Kidney tubule cell (primary cell): ENCODE results near the gene RSF1.
"Not testable (repeated sequence)": the region's sequence is repeated elsewhere in the genome, so short reads cannot be mapped to it uniquely, and the experiment has no call there.

Experiments
- DNase-seq: peaks from one replicate; pipeline ENCODE4 v3.0.0-alpha.2; 2018; ENCODE audit warnings: low spot score

The RSF1 gene, protein sequence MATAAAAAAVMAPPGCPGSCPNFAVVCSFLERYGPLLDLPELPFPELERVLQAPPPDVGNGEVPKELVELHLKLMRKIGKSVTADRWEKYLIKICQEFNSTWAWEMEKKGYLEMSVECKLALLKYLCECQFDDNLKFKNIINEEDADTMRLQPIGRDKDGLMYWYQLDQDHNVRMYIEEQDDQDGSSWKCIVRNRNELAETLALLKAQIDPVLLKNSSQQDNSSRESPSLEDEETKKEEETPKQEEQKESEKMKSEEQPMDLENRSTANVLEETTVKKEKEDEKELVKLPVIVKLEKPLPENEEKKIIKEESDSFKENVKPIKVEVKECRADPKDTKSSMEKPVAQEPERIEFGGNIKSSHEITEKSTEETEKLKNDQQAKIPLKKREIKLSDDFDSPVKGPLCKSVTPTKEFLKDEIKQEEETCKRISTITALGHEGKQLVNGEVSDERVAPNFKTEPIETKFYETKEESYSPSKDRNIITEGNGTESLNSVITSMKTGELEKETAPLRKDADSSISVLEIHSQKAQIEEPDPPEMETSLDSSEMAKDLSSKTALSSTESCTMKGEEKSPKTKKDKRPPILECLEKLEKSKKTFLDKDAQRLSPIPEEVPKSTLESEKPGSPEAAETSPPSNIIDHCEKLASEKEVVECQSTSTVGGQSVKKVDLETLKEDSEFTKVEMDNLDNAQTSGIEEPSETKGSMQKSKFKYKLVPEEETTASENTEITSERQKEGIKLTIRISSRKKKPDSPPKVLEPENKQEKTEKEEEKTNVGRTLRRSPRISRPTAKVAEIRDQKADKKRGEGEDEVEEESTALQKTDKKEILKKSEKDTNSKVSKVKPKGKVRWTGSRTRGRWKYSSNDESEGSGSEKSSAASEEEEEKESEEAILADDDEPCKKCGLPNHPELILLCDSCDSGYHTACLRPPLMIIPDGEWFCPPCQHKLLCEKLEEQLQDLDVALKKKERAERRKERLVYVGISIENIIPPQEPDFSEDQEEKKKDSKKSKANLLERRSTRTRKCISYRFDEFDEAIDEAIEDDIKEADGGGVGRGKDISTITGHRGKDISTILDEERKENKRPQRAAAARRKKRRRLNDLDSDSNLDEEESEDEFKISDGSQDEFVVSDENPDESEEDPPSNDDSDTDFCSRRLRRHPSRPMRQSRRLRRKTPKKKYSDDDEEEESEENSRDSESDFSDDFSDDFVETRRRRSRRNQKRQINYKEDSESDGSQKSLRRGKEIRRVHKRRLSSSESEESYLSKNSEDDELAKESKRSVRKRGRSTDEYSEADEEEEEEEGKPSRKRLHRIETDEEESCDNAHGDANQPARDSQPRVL (N-terminal part only)

DNA sequence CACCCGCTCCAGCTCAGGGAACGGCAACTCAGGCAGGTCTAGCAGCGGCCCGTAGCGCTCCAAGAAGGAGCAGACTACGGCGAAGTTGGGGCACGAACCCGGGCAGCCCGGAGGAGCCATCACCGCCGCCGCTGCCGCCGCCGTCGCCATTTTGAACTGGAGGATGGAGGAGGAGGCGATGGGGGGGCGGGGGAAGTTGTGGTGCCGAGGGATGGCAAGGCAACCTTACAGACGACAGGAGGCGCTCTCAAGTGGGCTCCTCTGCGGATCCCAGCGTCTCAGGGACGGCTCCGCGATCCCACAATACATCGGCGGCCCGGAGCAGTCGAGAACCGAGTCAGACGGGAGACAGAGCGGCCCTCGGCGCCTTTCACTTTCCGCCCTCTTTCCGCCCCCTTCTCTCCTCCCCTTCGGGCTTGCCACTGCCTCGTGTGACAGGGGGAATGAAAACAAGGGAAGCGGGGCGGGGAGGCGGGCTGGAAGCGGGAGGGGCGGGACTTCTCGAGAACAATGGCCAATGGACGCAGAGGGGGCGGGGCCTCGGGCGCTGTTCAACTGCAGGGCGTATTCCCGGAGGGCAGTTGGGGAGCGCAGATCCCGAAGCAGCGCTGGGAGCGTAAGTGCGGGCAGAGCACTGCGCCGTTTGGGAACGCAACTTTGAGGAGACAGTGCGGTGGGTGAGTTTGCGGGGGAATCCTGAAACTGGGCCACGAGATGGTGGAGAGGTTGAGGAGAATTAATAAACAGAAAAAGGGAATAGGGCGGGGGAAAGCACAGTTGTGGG is at the start of gene RSF1, which contains the start of gene AAMDC:
TSS of gene RSF1 (minus strand) at position 158 of the 784 bp plus-strand sequence. CDS start at position 150, 8 bp downstream.
TSS of gene AAMDC (plus strand) at position 580 of the 784 bp plus-strand sequence. CDS start 21,353 bp downstream, outside the sequence.
- peak; percentile 98 for DNase-seq

- no peak for DNase-seq
Observed at GRCh38 chr11:77868744-77869143, 48.2 kb upstream of the RSF1 start.

- DNase-seq: no peak
Observed at GRCh38 chr11:77866336-77866735, 45.8 kb upstream of the RSF1 start.

- peak; percentile 43 for DNase-seq
Observed at GRCh38 chr11:77865805-77866204, 45.3 kb upstream of the RSF1 start.

DNA sequence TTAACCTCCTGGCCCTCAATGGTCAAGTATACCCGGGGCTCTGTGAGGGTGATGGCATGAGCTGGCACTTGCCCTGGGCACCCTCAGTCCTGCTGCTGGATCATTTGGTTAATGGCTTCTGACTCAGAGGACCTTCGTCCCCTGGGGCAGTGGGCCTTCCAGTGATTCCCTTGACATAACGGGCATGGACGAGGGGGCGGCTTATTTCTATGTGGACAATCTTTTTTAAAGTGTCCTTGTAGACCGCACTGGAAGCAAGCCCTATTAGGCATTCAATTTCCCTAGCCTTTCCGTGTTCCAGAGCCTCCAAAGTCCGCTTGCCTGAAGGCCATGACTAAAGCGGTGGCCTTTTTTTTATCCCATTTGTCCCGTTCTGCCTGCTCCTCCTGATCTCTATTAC is 40.9 kb upstream of the RSF1 start:
- DNase-seq: not testable (repeated sequence)

DNA sequence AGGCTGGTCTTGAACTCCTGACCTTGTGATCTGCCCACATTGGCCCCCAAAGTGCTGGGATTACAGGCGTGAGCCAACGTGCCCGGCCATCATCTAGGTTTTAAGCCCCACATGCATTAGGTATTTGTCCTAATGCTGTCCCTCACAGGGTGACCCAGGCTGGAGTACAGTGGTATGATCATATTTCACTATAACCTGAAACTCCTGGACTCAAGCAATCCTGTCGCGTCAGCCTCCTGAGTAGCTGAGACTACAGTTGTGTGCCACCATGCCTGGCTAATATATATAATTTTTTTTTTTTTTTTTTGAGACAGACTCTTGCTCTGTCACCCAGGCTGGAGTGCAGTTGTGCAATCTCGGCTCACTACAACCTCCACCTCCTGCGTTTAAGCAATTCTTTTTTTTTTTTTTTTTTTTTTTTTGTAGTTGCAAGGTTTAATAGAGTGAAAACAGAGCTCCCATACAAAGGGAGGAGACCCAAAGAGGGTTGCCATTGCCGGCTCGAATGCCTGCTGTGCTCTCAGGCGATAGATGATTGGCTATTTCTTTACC is 37.5 kb upstream of the RSF1 start:
- not testable (repeated sequence) for DNase-seq

GRCh38 chr11:77854838-77855237 is 34.3 kb upstream of the RSF1 start:
- no peak for DNase-seq

DNA sequence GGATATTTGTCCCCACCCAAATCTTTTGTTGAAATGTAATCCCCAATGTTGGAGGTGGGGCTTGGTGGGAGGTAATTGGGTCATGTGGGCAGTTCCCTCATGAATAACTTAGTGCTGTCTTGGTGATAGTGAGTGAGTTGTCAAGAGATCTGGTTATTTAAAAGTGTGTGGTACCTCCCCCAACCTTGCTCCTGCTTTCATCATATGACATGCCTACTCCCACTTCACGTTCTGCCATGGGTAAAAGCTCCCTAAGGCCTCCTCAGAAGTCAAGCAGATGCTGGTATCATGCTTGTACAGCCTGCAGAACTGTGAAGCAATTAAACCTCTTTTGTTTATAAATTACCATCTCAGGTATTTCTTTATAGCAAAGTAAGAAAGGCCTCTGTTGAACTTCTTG is 31.0 kb upstream of the RSF1 start:
- no peak for DNase-seq

DNA sequence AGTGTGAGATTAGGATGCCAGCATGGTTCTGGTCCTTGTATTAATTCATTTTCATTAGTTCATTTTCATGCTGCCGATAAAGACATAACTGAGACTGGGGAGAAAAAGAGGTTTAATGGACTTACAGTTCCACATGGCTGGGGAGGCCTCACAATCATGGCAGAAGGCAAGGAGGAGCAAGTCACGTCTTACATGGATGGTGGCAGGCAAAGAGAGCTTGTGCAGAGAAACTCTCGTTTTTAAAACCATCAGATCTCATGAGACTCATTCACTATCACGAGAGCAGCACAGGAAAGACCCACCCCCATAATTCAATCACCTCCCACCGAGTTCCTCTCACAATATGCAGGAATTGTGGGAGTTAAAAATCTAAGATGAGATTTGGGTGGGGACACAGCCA is 23.2 kb upstream of the RSF1 start:
- not testable (repeated sequence) for DNase-seq

DNA sequence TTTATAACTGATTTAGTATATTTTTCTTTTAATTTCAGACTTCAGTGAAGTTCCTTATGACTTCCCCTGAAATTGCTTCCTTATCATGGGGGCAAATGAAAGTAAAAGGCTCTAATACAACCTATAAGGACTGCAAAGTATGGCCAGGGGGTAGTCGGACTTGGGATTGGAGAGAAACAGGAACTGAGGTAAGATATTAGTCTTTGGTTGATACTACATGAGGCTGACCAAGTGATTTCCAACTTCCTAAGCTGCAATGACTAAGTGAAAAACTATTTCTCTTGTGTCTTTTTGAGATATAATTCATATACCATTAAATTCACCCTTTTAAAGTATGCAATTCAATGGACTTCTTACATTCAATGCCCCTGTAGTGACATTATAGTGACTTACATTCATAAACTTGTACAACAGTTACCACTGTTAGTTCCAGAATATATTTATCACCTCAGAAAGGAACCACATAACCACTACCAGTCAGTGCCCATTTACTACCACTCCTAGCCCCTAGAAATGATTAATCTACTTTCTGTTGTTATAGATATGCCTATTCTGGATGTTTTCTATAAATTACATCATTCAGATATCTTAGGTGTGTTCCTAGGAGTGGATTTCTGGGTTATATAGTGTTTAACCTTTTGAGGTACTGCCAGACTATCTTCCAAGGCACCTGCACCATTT is 22.1 kb upstream of the RSF1 start:
- peak; percentile 52 for DNase-seq

DNA sequence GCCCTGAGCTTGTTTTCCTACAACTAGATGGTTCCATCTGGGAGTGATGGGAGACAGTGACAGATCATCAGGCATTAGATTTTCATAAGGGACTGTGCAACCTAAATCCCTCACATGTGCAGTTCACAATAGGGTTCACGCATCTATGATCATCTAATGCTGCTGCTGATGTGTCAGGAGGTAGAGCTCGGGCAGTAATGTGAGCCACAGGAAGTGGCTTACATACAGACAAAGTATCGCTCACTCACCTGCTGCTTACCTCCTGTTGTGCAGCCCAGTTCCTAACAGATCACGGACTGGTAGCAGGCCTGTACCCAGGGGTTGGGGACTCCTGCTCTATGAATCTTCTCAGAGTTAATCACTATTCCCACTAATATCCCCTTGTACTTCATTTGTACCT is 12.8 kb upstream of the RSF1 start:
- no peak for DNase-seq

GRCh38 chr11:77828926-77829325 is 8.4 kb upstream of the RSF1 start:
- DNase-seq: no peak

- DNase-seq: no peak
Observed at GRCh38 chr11:77823775-77824174, 3.3 kb upstream of the RSF1 start.

GRCh38 chr11:77822126-77822525 is 1.6 kb upstream of the RSF1 start:
- DNase-seq: not testable (repeated sequence)

GRCh38 chr11:77821349-77821851 is 878 bp upstream of the RSF1 start:
- DNase-seq: peak; percentile 23

GRCh38 chr11:77819921-77820564 is 479 bp downstream of the RSF1 start:
- DNase-seq: peak; percentile 48

- peak; percentile 88 for DNase-seq
Observed at GRCh38 chr11:77819411-77819920, 1.1 kb downstream of the RSF1 start.

- DNase-seq: no peak
Observed at GRCh38 chr11:77815459-77815858, 5.1 kb downstream of the RSF1 start.

- DNase-seq: no peak
Observed at GRCh38 chr11:77814848-77815247, 5.7 kb downstream of the RSF1 start.
